Left kidney (tissue), 2 donors: Measurements from ENCODE around the gene GABRR2. TPM values are rescaled to one million over a fixed set of nuclear protein-coding genes. Genes with fewer than 3 reads are reported as not detected.

ENCODE experiments used
- DNase-seq: peaks from one replicate; pipeline ENCODE4 v3.0.0-alpha.2; 2013
- polyA plus RNA-seq: library from polyadenylated mRNA; unstranded; fragments of 120-200 nt; gene quantifications from one replicate; pipeline ENCODE4 v1.2.1, GENCODE V29; 2013; ENCODE audit not compliant: insufficient read length

GABRR2 gene
- polyA plus RNA-seq, 1 donor: 2.1 TPM

DNA sequence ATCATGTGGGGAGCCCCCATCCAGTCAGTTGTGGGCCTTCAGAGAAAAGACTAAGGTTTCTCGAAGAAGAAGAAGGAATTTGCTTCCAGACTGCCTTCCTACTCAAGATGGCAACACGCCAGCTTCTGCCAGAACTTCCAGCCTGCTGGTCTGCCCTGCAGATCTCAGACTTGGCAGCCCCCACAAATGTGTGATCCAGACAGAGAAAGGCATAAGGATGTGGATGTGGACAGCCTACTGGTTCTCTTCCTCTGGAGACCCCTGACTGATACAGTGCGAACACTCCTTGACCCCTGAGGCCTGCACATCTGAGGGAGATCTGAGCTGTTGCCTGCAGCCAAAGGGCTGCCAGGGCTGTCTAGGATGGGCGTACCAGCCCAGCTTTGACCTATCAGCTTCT is 106.5 kb downstream of the GABRR2 start:
- no peak for DNase-seq

Other genes starting within 250 kb of the GABRR2 start
- gene PNRC1, start 234.5 kb downstream of the GABRR2 start, polyA plus RNA-seq: 114 TPM
- gene SRSF12, start 197.2 kb downstream of the GABRR2 start, polyA plus RNA-seq: 20.1 TPM
- gene PM20D2, start 169.2 kb downstream of the GABRR2 start, polyA plus RNA-seq: 38.1 TPM
- 1.2 TPM for gene GABRR1, start 97.9 kb downstream of the GABRR2 start, polyA plus RNA-seq
- 59.3 TPM for gene UBE2J1, start 37.4 kb upstream of the GABRR2 start, polyA plus RNA-seq
- 34.7 TPM for gene RRAGD, start 97.0 kb upstream of the GABRR2 start, polyA plus RNA-seq
- gene ANKRD6, start 117.9 kb upstream of the GABRR2 start, polyA plus RNA-seq: 36.5 TPM